HCT116 (cell line): Measurements from ENCODE around the gene C6orf132. TPM values are rescaled to one million over a fixed set of nuclear protein-coding genes. Genes with fewer than 3 reads are reported as not detected.

ENCODE experiments used
- ATAC-seq: fragments of 200-7000 bp; cut with Tn5 transposase; 2 replicates; pipeline ENCODE4 v1.9.1; 2020; ENCODE audit warnings: mild to moderate bottlenecking, moderate library complexity
- BruUV-seq: library from RNA; stranded (reverse); fragments of 400-500 nt; replicated peaks from 2 replicates; lab custom pipeline; 2021; lab: Mats Ljungman, UMichigan
- CTCF ChIA-PET: fragments of 300-600 bp; sonication (Branson Sonifier 250); formaldehyde crosslinking; loops from one replicate; lab custom pipeline; 2021; ENCODE audit warnings: antibody characterized with exemption; lab: Charles Lee
- POLR2A ChIA-PET: fragments of 300-600, 350-600 bp; sonication (Branson Sonifier 250); formaldehyde crosslinking; loops from one replicate; lab custom pipeline; 2021; ENCODE audit warnings: antibody characterized with exemption; lab: Charles Lee
- RAD21 ChIA-PET, 2 experiments: fragments of 300-600 bp; sonication (Branson Sonifier 250); formaldehyde crosslinking; loops; one replicate each; lab custom pipeline; 2023; ENCODE audit warnings: low total read pairs in 2 of 2; ENCODE audit not compliant: uncharacterized antibody in 2 of 2, unreplicated experiment in 2 of 2, low non-redundant PET in 1 of 2; lab: Charles Lee
- DNase-seq: peaks from one replicate; pipeline ENCODE4 v3.0.0-alpha.2; 2010; ENCODE audit warnings: low read depth, low spot score
- H2AFZ ChIP-seq: fragments of 200-600 bp; shearing (Covaris generic), sonication (generic); 2 replicates; pipeline ENCODE4 v1.6.1; 2017; ENCODE audit warnings: low read depth, mixed run types, mixed read lengths, antibody characterized with exemption, low read length; ENCODE audit not compliant: poor library complexity, severe bottlenecking
- H3K27ac ChIP-seq: 2 replicates; pipeline ENCODE4 v1.5.1; 2012; ENCODE audit warnings: low read depth, low read length
- H3K27me3 ChIP-seq: fragments of 200-600 bp; sonication (generic); 2 replicates; pipeline ENCODE4 v1.6.1; 2016; ENCODE audit warnings: mixed run types, low read length, mixed read lengths; ENCODE audit not compliant: insufficient read depth
- H3K36me3 ChIP-seq, 2 experiments: fragments of 200-500 bp in 1 of 2; fragments of 200-600 bp in 1 of 2; sonication (Bioruptor generic) in 1 of 2; sonication (generic) in 1 of 2; 2 replicates each; pipeline versions ENCODE4 v1.5.1 to v1.6.1; 2014 to 2016; ENCODE audit warnings: low read length in 2 of 2, inconsistent platforms in 1 of 2, mixed read lengths in 1 of 2, mixed run types in 1 of 2; ENCODE audit not compliant: insufficient read depth in 2 of 2, control insufficient read depth in 1 of 2
- H3K4me1 ChIP-seq, 2 experiments: fragments of 200-600 bp in 1 of 2; sonication (generic) in 1 of 2; 2 replicates each; pipeline versions ENCODE4 v1.5.1 to v1.6.1; 2012 to 2017; ENCODE audit warnings: low read length in 2 of 2, inconsistent platforms in 1 of 2, mild to moderate bottlenecking in 1 of 2, mixed read lengths in 1 of 2, mixed run types in 1 of 2, moderate library complexity in 1 of 2; ENCODE audit not compliant: insufficient read depth in 2 of 2, control insufficient read depth in 1 of 2
- H3K4me2 ChIP-seq: fragments of 200-600 bp; sonication (generic); 2 replicates; pipeline ENCODE4 v1.6.1; 2017; ENCODE audit warnings: mixed run types, low read length, mixed read lengths
- H3K4me3 ChIP-seq, 2 experiments: fragments of 200-600 bp in 1 of 2; sonication (generic) in 1 of 2; replicated peaks in 1 of 2; 2 replicates each; pipeline ENCODE4 v1.5.1; 2011 to 2016; ENCODE audit warnings: low read length in 2 of 2, control low read depth in 1 of 2, low read depth in 1 of 2, mild to moderate bottlenecking in 1 of 2, mixed read lengths in 1 of 2, mixed run types in 1 of 2
- H3K79me2 ChIP-seq: fragments of 200-600 bp; sonication (generic); 2 replicates; pipeline ENCODE4 v1.6.1; 2017; ENCODE audit warnings: mild to moderate bottlenecking, mixed run types, low read length, moderate library complexity, mixed read lengths; ENCODE audit not compliant: insufficient read depth
- H3K9ac ChIP-seq: fragments of 200-600 bp; sonication (generic); 2 replicates; pipeline ENCODE4 v1.6.1; 2016; ENCODE audit warnings: low read length, mixed read lengths
- H3K9me2 ChIP-seq: fragments of 200-600 bp; sonication (generic), shearing (Covaris generic); 2 replicates; pipeline ENCODE4 v1.6.1; 2017; ENCODE audit warnings: mixed run types, mild to moderate bottlenecking, moderate library complexity; ENCODE audit not compliant: insufficient read depth
- H3K9me3 ChIP-seq, 2 experiments: fragments of 200-500 bp in 1 of 2; fragments of 200-600 bp in 1 of 2; sonication (Bioruptor generic) in 1 of 2; sonication (generic) in 1 of 2; 2 replicates each; pipeline ENCODE4 v1.6.1; 2014 to 2017; ENCODE audit warnings: low read length in 2 of 2, mixed read lengths in 2 of 2, inconsistent platforms in 1 of 2, low read depth in 1 of 2, mild to moderate bottlenecking in 1 of 2, mixed run types in 1 of 2, moderate library complexity in 1 of 2; ENCODE audit not compliant: control insufficient read depth in 1 of 2, insufficient read depth in 1 of 2
- H4K20me1 ChIP-seq: fragments of 200-600 bp; sonication (generic), shearing (Covaris generic); 2 replicates; pipeline ENCODE4 v1.6.1; 2017; ENCODE audit warnings: mixed run types, mild to moderate bottlenecking, moderate library complexity; ENCODE audit not compliant: insufficient read depth
- CBX3 ChIP-seq: IDR thresholded peaks from 2 replicates; pipeline ENCODE4 v1.6.1; 2012; ENCODE audit warnings: low read depth
- CEBPB ChIP-seq: IDR thresholded peaks from 2 replicates; pipeline ENCODE4 v1.6.1; 2012; ENCODE audit warnings: low read depth
- EGR1 ChIP-seq: IDR thresholded peaks from 2 replicates; pipeline ENCODE4 v1.6.1; 2012; ENCODE audit warnings: low read depth
- ELF1 ChIP-seq: IDR thresholded peaks from 2 replicates; pipeline ENCODE4 v1.6.1; 2012; ENCODE audit warnings: low read depth, borderline replicate concordance
- EZH2 ChIP-seq: fragments of 200-600 bp; sonication (generic); IDR thresholded peaks from 2 replicates; pipeline ENCODE4 v1.6.1; 2017; ENCODE audit warnings: antibody characterized with exemption, mixed run types
- JUND ChIP-seq: IDR thresholded peaks from 2 replicates; pipeline ENCODE4 v1.6.1; 2012
- POLR2AphosphoS5 ChIP-seq: IDR thresholded peaks from 2 replicates; pipeline ENCODE4 v1.6.1; 2011; ENCODE audit warnings: mild to moderate bottlenecking, low read depth, low read length, moderate library complexity
- RAD21 ChIP-seq: IDR thresholded peaks from 2 replicates; pipeline ENCODE4 v1.6.1; 2012; ENCODE audit warnings: low read depth, mild to moderate bottlenecking
- SIN3A ChIP-seq: IDR thresholded peaks from 2 replicates; pipeline ENCODE4 v1.6.1; 2012; ENCODE audit warnings: low read depth
- SP1 ChIP-seq: IDR thresholded peaks from 2 replicates; pipeline ENCODE4 v1.6.1; 2012; ENCODE audit warnings: low read depth
- SRF ChIP-seq: IDR thresholded peaks from 2 replicates; pipeline ENCODE4 v1.6.1; 2012; ENCODE audit warnings: low read depth
- TCF7L2 ChIP-seq: IDR thresholded peaks from 2 replicates; pipeline ENCODE4 v1.7.0; 2011; ENCODE audit warnings: borderline replicate concordance, inconsistent platforms; ENCODE audit not compliant: insufficient read depth, insufficient read length; ENCODE audit errors: extremely low read depth
- YY1 ChIP-seq: IDR thresholded peaks from 2 replicates; pipeline ENCODE4 v1.6.1; 2011; ENCODE audit warnings: low read length, low read depth, moderate library complexity, mild to moderate bottlenecking; ENCODE audit not compliant: insufficient replicate concordance; ENCODE audit errors: extremely low read depth
- ZNF274 ChIP-seq: fragments of 200-500 bp; sonication (Bioruptor generic); IDR thresholded peaks from 2 replicates; pipeline ENCODE4 v1.6.1; 2014; ENCODE audit warnings: mild to moderate bottlenecking, low read depth, low read length, inconsistent platforms
- intact Hi-C: fragments of 100-400 bp; cut with micrococcal nuclease; formaldehyde crosslinking; loops from 2 replicates; pipeline ENCODE4 v1.10.0; 2022
- total RNA-seq: library from RNA; stranded (reverse); gene quantifications from one replicate; pipeline ENCODE4 v1.2.1, GENCODE V29; 2021; ENCODE audit not compliant: unreplicated experiment
- TF ChIP-seq, protein P1 (sequence below): IDR thresholded peaks from 2 replicates; pipeline ENCODE4 v1.6.1; 2012; ENCODE audit warnings: low read depth
- TF ChIP-seq, protein P2 (sequence below): IDR thresholded peaks from 2 replicates; pipeline ENCODE4 v1.6.1; 2011; ENCODE audit warnings: mild to moderate bottlenecking, low read length, moderate library complexity; ENCODE audit not compliant: insufficient replicate concordance; ENCODE audit errors: extremely low read depth
- TF ChIP-seq, protein P3 (sequence below): IDR thresholded peaks from 2 replicates; pipeline ENCODE4 v1.6.1; 2012

Gene C6orf132
- total RNA-seq, 1 experiment from 2014 or later: 18.9 TPM

DNA sequence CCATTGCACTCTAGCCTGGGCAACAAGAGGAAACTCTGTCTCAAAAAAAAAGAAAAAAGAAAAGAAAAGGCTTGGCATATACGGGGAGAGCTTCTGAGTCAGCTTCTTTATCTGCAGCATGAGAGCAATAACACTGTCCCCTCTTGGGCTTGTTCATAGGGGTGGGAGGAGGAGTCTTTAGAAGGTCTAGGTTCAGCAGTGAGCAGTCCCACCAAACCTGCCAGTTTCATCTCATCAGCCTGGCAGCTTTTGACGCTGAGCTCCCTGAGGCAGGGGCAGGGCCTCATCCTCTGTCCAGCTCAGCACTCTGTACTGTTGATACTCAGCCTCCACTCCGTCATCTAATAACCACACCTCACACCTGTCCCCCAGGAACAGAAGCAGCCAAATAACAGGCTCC lies 5.6 kb upstream of the C6orf132 start:
- no peaks in the 10 kb centered on the region for H3K27me3 ChIP-seq
- H2AFZ ChIP-seq: no peak overlapping the region
- H3K36me3 ChIP-seq: no peaks in the 10 kb centered on the region
- no peaks in the 10 kb centered on the region for H3K79me2 ChIP-seq
- BruUV-seq: no TSS peak
- no peaks in the 10 kb centered on the region for H4K20me1 ChIP-seq
- intact Hi-C loops: no loop called here
- H3K4me2 ChIP-seq: no peak overlapping the region
- ATAC-seq: no peak
- no peak for DNase-seq
- no peak overlapping the region for H3K27ac ChIP-seq
- H3K9me2 ChIP-seq: no peaks in the 10 kb centered on the region
- RAD21 ChIA-PET: no interaction called here
- H3K4me1 ChIP-seq: peaks cover 8% of the 10 kb centered on the region in 2 experiments; a peak in 3 of 4 replicates
- TF ChIP-seq EZH2: no peak
- TF ChIP-seq ELF1: no peak
- CTCF ChIA-PET: no interaction called here
- POLR2A ChIA-PET: no interaction called here
- H3K4me3 ChIP-seq: no peak overlapping the region
- H3K9me3 ChIP-seq: no peaks in the 10 kb centered on the region
- no peak overlapping the region for H3K9ac ChIP-seq

DNA sequence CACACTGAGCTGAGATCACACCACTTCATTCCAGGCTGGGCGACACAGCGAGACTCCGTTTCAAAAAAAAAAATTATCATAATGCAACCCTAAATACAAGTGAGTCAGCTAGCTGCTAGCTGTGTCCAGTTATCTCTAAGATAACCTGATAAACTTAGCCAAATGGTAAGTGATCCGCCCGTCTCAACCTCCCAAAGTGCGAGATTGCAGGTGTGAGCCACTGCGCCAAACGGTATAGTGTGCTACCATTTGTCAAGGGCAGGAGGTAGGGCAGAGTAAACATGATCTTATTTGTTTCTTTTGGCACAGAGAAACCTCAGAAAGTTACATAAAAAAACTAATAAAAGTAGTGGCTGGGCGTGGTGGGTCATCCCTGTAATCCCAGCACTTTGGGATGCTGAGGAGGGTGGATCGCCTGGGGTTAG lies 4.7 kb upstream of the C6orf132 start:
- H3K27ac ChIP-seq: no peak overlapping the region
- no peak overlapping the region for H3K4me2 ChIP-seq
- ATAC-seq: no peak
- intact Hi-C loops: no loop called here
- H3K9me2 ChIP-seq: no peaks in the 10 kb centered on the region
- no peak overlapping the region for H3K9ac ChIP-seq
- CTCF ChIA-PET: no interaction called here
- H2AFZ ChIP-seq: no peak overlapping the region
- no peak for DNase-seq
- peaks cover 3% of the 10 kb centered on the region; the same call in 1 of the 2 replicates for H3K79me2 ChIP-seq
- no peaks in the 10 kb centered on the region for H4K20me1 ChIP-seq
- H3K27me3 ChIP-seq: no peaks in the 10 kb centered on the region
- H3K4me1 ChIP-seq: peaks cover 11 to 14% of the 10 kb centered on the region in 2 experiments; a peak in 3 of 4 replicates
- RAD21 ChIA-PET: no interaction called here
- H3K4me3 ChIP-seq: no peak overlapping the region
- POLR2A ChIA-PET: no interaction called here
- H3K9me3 ChIP-seq: no peaks in the 10 kb centered on the region
- H3K36me3 ChIP-seq: no peaks in the 10 kb centered on the region
- no TSS peak for BruUV-seq
- TF ChIP-seq TCF7L2: no peak
- TF ChIP-seq SP1: no peak
- no peak for TF ChIP-seq EGR1
- no peak for TF ChIP-seq RAD21
- TF ChIP-seq CEBPB: no peak
- no peak for TF ChIP-seq POLR2AphosphoS5
- no peak for TF ChIP-seq SRF
- no peak for TF ChIP-seq ZNF274
- no peak for TF ChIP-seq JUND
- TF ChIP-seq, protein P1, sequence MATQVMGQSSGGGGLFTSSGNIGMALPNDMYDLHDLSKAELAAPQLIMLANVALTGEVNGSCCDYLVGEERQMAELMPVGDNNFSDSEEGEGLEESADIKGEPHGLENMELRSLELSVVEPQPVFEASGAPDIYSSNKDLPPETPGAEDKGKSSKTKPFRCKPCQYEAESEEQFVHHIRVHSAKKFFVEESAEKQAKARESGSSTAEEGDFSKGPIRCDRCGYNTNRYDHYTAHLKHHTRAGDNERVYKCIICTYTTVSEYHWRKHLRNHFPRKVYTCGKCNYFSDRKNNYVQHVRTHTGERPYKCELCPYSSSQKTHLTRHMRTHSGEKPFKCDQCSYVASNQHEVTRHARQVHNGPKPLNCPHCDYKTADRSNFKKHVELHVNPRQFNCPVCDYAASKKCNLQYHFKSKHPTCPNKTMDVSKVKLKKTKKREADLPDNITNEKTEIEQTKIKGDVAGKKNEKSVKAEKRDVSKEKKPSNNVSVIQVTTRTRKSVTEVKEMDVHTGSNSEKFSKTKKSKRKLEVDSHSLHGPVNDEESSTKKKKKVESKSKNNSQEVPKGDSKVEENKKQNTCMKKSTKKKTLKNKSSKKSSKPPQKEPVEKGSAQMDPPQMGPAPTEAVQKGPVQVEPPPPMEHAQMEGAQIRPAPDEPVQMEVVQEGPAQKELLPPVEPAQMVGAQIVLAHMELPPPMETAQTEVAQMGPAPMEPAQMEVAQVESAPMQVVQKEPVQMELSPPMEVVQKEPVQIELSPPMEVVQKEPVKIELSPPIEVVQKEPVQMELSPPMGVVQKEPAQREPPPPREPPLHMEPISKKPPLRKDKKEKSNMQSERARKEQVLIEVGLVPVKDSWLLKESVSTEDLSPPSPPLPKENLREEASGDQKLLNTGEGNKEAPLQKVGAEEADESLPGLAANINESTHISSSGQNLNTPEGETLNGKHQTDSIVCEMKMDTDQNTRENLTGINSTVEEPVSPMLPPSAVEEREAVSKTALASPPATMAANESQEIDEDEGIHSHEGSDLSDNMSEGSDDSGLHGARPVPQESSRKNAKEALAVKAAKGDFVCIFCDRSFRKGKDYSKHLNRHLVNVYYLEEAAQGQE: no peak
- no peak for TF ChIP-seq ELF1
- TF ChIP-seq CBX3: no peak
- TF ChIP-seq, protein P2, sequence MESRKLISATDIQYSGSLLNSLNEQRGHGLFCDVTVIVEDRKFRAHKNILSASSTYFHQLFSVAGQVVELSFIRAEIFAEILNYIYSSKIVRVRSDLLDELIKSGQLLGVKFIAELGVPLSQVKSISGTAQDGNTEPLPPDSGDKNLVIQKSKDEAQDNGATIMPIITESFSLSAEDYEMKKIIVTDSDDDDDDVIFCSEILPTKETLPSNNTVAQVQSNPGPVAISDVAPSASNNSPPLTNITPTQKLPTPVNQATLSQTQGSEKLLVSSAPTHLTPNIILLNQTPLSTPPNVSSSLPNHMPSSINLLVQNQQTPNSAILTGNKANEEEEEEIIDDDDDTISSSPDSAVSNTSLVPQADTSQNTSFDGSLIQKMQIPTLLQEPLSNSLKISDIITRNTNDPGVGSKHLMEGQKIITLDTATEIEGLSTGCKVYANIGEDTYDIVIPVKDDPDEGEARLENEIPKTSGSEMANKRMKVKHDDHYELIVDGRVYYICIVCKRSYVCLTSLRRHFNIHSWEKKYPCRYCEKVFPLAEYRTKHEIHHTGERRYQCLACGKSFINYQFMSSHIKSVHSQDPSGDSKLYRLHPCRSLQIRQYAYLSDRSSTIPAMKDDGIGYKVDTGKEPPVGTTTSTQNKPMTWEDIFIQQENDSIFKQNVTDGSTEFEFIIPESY: no peak
- no peak for TF ChIP-seq SIN3A
- TF ChIP-seq, protein P3, sequence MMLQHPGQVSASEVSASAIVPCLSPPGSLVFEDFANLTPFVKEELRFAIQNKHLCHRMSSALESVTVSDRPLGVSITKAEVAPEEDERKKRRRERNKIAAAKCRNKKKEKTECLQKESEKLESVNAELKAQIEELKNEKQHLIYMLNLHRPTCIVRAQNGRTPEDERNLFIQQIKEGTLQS: no peak
- no peak for TF ChIP-seq YY1
